ENCODE measurements around the gene RAD23A. TPM values are rescaled to one million over a fixed set of nuclear protein-coding genes. Genes with fewer than 3 reads are reported as not detected.
A peak's percentile ranks its signal among the peaks of the same experiment; 100 is the strongest.
"Not testable (repeated sequence)": the region's sequence is repeated elsewhere in the genome, so short reads cannot be mapped to it uniquely, and the experiment has no call there.

Gene RAD23A
- total RNA-seq, 4 donors from 2014 or later, result 133 to 219 (median 158) TPM

DNA sequence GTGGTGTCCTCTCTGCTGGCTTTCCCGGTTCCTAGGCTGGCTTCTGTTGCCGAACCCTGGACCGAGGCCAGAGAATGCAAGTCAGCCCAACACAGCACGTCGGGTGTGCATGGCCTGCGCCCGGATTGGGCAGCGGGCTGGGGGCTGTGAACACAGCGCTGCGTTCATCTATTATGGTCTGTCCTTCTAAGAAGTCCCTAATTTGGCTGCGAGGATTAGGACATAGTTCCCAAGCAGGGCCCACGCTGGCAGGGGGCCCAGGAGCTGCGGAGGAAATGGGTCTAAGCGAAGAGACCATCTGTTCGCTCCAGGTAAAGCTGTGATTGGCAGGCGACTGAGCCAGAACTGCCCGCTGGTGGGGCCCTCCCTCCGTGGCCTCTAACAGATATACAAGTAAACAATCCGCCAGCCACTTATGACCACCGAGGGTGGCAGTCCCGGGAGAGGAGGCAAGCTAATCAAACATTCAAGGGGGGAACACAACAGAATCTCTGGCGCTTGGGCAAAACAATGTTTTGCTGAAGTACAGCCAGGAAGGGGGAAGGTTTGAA lies 32.6 kb upstream of the RAD23A start:
- Histone ChIP-seq H3K9me3 (no peaks in the 10 kb centered on the region), H3K4me3 (peak overlapping the region in 1 of 2 donors; percentile 33), H3K27ac (peak overlapping the region; percentile 57 to 87 (median 86)), H3K36me3 (no peaks in the 10 kb centered on the region), H3K4me1 (peaks cover 0 to 29% (median 6%) of the 10 kb centered on the region in 3 donors), H3K27me3 (no peaks in the 10 kb centered on the region)
- ATAC-seq, result peak; percentile 98
- 13 to 17% methylated on average over 1 to 10 of the region's 22 CpGs for WGBS, 2 donors (ENCODE audit: low coverage in 1 of 2)
- peak; percentile 60 for TF ChIP-seq POLR2AphosphoS5 (IDR thresholded peaks at IDR 0.05)
- TF ChIP-seq POLR2A (IDR thresholded peaks at IDR 0.05), result no peak
- TF ChIP-seq EP300 (IDR thresholded peaks at IDR 0.05), result no peak

DNA sequence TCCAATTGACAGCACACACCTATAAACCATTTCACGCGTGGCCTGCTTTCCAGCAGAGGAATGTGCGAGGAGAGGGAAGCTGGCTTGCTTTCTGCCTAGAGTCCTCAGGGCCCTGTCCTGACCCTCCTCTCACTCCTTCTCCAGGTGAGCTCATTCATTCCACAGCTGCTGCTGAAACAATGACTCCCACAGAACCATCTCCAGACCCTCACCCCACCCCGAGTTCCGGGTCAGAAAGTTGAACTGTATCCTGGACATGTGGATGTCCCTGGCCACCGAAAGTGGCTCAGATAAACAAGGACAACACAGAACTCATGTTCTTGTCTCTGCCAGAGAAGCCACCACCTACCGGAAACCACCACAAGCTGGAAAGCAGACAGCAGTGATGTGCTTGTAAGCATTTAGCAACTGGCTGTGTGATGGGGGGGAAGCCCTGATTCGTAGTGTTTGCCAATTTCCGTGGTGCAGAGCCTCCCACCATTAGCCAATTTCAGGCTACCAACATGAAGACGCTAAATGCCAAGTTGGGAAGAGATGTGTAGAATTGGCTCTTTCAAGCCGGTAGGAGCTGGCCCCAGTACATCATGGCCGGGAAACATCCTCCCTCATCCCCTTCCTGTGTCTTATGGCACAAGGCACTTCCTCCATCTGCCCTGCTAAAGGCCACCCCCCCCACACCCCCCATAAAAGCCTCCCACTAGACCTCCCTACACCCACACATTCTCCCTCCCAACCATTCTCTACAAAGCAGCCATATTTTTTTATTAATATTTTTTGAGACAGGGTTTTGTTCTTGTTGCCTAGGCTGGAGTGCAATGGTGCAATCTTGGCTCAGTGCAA lies 31.6 kb upstream of the RAD23A start:
- WGBS, 2 donors (ENCODE audit: low coverage in 1 of 2), result 47 to 49% methylated on average over 7 to 8 of the region's 12 CpGs
- TF ChIP-seq, protein P1, sequence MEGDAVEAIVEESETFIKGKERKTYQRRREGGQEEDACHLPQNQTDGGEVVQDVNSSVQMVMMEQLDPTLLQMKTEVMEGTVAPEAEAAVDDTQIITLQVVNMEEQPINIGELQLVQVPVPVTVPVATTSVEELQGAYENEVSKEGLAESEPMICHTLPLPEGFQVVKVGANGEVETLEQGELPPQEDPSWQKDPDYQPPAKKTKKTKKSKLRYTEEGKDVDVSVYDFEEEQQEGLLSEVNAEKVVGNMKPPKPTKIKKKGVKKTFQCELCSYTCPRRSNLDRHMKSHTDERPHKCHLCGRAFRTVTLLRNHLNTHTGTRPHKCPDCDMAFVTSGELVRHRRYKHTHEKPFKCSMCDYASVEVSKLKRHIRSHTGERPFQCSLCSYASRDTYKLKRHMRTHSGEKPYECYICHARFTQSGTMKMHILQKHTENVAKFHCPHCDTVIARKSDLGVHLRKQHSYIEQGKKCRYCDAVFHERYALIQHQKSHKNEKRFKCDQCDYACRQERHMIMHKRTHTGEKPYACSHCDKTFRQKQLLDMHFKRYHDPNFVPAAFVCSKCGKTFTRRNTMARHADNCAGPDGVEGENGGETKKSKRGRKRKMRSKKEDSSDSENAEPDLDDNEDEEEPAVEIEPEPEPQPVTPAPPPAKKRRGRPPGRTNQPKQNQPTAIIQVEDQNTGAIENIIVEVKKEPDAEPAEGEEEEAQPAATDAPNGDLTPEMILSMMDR (IDR thresholded peaks at IDR 0.05), result no peak
- no peak for TF ChIP-seq POLR2A (IDR thresholded peaks at IDR 0.05)
- no peak for TF ChIP-seq EP300 (IDR thresholded peaks at IDR 0.05)
- TF ChIP-seq POLR2AphosphoS5 (IDR thresholded peaks at IDR 0.05), result no peak
- no peak overlapping the region for H3K4me3 ChIP-seq
- H3K4me1 ChIP-seq, result peaks cover 0 to 35% (median 6%) of the 10 kb centered on the region in 3 donors
- H3K9me3 ChIP-seq, result no peaks in the 10 kb centered on the region
- no peak for ATAC-seq
- H3K27me3 ChIP-seq, result no peaks in the 10 kb centered on the region
- peak overlapping the region; percentile 57 to 87 (median 86) for H3K27ac ChIP-seq
- no peaks in the 10 kb centered on the region for H3K36me3 ChIP-seq

DNA sequence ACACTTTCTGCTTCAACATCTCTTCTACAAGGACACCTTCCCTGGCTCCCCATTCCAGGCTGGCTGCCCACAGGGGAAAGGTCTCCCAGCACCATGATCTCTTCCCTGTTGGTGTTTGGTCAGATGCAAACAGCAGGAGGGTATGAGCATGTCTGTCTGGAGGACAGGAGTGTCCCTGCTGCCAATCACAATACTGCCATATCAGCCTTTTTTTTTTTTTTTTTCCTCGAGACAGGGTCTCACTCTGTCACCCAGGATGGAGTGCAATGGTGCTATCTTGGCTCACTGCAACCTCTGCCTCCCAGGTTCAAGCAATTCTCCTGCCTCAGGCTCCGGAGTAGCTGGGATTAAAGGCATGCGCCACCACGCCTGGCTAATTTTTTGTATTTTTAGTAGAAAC lies 29.8 kb upstream of the RAD23A start:
- not testable (repeated sequence) for ATAC-seq, H3K4me3 ChIP-seq, H3K9me3 ChIP-seq, H3K27ac ChIP-seq, H3K36me3 ChIP-seq, H3K27me3 ChIP-seq
- peaks cover 0 to 42% (median 6%) of the 10 kb centered on the region in 3 donors for H3K4me1 ChIP-seq
- WGBS, 2 donors (ENCODE audit: low coverage in 1 of 2), result 83% methylated on average over 4 of the region's 4 CpGs; no CpG with 5 or more reads in 1 of the 2 donors

DNA sequence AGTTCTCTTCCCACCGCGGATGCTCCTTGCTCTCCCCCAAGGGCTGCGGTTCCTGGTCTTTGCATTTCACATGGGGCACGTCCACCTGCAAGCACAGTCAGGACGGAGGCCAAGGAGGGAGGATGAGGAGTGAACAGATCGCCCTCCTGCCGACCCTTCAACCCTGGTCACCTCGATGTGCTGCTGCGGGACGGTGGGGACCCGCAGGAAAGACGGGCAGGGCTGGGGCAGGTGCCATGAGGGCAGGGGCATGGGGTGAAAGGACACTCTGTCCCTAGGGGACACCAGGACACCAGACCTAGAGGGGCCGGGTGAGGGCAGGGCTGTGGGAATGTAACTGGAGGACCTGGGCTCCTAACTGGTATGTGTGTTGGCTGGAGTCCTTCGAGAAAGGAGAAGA lies 27.4 kb upstream of the RAD23A start:
- H3K4me1 ChIP-seq, result peaks cover 0 to 26% (median 0%) of the 10 kb centered on the region in 3 donors
- 80 to 97% methylated on average over 2 to 5 of the region's 14 CpGs for WGBS, 2 donors (ENCODE audit: low coverage in 1 of 2)
- no peak overlapping the region for H3K4me3 ChIP-seq
- H3K27ac ChIP-seq, result no peak overlapping the region
- H3K36me3 ChIP-seq, result peaks cover 0 to 13% of the 10 kb centered on the region in 2 donors
- H3K9me3 ChIP-seq, result no peaks in the 10 kb centered on the region
- H3K27me3 ChIP-seq, result no peaks in the 10 kb centered on the region
- ATAC-seq, result no peak
- TF ChIP-seq EP300 (IDR thresholded peaks at IDR 0.05), result no peak
- TF ChIP-seq, protein P1 (IDR thresholded peaks at IDR 0.05), result no peak
- TF ChIP-seq POLR2AphosphoS5 (IDR thresholded peaks at IDR 0.05), result no peak
- TF ChIP-seq POLR2A (IDR thresholded peaks at IDR 0.05), result no peak

DNA sequence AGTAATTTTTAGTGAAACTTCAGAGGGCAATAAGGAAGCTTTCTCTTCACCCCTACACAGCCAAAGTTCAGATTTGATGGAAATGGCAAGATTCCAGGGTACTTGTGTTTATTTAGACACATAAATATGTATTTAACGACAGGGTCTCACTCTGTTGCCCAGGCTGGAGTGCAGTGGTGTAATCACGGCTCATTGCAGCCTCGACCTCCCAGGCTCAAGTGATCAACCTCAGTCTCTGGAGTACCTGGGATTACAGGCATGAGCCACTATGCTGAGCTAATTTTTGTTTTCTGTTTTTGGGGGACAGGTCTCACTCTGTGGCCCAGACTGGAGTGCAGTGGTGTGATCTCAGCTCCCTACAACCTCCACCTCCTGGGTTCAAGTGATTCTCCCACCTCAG lies 24.6 kb upstream of the RAD23A start:
- ATAC-seq, result no peak
- H3K4me1 ChIP-seq, result peaks cover 0 to 14% (median 0%) of the 10 kb centered on the region in 3 donors
- TF ChIP-seq POLR2A (IDR thresholded peaks at IDR 0.05) (no peak), EP300 (IDR thresholded peaks at IDR 0.05) (no peak), POLR2AphosphoS5 (IDR thresholded peaks at IDR 0.05) (no peak)
- TF ChIP-seq, protein P1 (IDR thresholded peaks at IDR 0.05), result no peak
- H3K9me3 ChIP-seq, result no peaks in the 10 kb centered on the region
- H3K36me3 ChIP-seq, result peaks cover 0 to 41% of the 10 kb centered on the region in 2 donors
- 37% methylated on average over 2 of the region's 3 CpGs; no CpG with 5 or more reads in 1 of the 2 donors for WGBS, 2 donors (ENCODE audit: low coverage in 1 of 2)
- H3K27ac ChIP-seq, result no peak overlapping the region
- no peaks in the 10 kb centered on the region for H3K27me3 ChIP-seq
- no peak overlapping the region for H3K4me3 ChIP-seq
